HG03460 (cell line): ENCODE data around the gene C20orf144.

Experiments used
- ATAC-seq: cut with Tn5 transposase; IDR thresholded peaks from one replicate; pipeline ENCODE4 v1.9.1; 2021; ENCODE audit not compliant: unreplicated experiment

The C20orf144 gene

DNA sequence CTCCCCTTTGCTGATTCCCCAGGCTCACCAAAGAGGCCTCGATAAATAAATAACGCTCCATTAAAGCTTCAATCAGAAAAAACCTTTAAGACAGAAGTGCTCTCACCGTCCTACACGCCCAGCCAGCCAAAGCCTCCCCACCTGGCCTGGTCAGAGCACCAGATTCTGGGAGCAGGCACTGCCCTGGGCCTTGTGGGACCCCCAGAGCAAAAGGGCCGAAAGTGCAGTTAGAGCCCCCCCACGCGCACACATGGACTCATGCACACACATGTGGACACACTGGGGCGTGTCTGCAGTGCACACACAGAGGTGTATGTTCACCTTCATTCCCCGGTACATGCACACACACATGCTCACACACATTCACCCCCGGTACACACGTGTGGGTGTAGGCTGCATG, 14.0 kb downstream of the C20orf144 start:
- no peak for ATAC-seq

- ATAC-seq, result no peak
Observed at GRCh38 chr20:33676652-33677645, 14.8 kb downstream of the C20orf144 start.

GRCh38 chr20:33677991-33678702, 16.0 kb downstream of the C20orf144 start:
- no peak for ATAC-seq

DNA sequence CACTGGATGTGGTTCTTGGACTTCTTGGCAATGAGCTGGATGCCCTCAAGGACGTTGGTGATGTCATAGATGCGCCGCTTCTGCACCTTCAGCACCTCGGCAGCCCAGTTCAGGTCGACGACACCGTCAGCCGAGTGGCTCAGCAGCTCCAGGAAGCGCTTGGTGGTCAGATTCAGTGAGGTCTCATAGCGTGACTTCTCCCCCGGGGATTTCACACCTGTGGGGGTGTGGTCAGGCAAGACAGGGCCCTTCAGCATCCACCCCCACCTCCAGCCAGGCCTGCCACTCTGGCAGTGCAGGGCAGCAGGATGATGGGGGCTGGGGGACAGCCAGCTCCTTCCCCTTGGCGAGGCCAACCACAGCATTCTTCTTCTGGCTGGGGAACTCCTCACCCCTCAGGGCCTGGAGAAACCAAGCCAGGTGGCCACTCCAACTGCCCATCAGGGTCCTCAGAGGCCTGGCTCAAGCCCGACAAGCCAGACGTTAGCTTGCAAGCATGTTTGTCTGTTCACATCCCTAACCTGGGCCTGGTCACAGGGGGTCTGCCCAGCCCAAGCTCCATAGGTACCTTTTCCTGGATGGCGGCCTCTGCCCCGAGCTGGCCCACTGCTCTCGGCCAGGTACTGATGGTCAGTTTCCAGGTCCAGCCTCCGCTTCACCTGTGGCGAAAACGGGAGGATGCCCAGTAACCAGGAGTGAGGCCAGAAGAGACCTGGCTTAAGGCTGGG, 17.8 kb downstream of the C20orf144 start:
- peak; percentile 64 for ATAC-seq

DNA sequence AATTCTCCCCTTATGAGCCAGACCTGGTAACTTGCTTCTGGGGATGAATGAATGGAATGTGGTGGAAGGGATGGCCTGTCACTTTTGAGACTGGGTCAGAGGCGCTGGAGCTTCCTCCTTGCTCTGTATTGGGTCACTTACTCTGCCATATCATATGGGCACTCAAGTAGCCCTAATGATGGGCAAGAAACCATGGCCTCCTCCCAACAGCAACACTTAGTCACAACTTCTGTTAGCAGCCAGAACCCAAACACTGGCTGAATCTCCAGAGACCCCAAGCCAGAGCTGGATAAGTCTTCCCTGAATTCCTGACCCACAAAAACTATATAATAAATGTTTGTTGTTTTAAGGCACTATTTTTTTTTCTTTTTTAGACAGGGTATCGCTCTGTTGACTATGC, 18.6 kb downstream of the C20orf144 start:
- ATAC-seq, result no peak

DNA sequence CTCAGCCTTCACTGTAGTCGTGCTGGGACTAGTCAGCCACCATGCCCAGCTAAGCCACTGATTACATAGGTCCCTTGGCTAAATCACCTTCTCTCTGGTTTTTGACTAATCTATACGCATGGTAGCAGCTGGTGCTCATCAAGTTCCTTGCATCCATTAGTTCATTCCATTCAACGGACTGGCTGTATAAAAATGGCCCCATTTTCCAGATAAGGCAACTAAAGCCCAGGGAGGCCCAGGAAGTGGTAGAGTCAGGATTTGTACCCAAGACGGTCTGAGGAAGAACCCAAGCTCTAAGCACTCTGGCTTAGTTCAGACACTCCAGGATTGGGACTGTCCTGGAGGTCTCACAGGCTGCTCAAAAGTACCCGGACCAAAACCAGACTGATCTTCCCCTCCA, 19.2 kb downstream of the C20orf144 start:
- no peak for ATAC-seq

- ATAC-seq, result no peak
Observed at GRCh38 chr20:33681728-33682353, 19.7 kb downstream of the C20orf144 start.

- no peak for ATAC-seq
Observed at GRCh38 chr20:33684533-33685327, 22.6 kb downstream of the C20orf144 start.

DNA sequence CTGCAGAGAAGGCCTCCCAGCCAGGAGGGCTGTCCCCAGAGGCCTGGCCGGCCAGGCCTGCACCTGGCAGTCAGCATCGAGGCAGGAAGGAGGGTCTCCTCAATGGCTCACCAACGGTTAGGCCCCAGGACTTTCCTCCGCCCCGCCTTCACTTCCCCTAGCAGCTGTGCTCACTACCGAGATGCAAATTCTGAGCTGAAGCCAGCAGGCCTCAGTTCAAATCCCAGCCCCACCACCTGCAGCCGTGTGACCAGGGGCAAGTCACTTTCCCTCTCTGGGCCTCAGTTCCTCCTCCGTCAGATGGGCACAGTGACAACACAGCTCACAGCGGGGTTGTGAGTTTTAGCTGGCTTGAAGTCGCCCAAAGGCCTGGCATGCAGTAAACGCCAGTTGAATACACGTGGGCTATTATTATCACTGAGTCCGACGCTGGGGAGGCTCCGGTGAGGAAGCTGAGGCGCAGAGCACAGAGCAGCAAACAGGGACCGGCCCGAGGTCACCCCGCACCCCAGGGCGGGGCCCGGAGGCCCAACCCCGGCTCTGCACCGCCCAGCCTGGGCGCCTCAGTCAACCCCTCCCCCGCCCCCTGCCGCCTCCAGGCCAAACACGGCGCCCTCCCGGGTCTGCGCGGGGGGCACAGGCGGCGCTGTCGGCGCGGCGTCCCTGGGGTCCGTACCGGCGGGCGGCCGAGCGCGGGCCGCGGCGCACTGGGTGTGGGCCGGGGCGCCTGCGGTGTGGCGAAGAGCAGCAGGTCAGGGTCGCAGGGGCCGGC, 23.4 kb downstream of the C20orf144 start:
- peak; percentile 43 for ATAC-seq

- peak; percentile 78 for ATAC-seq
Observed at GRCh38 chr20:33686100-33686983, 24.2 kb downstream of the C20orf144 start, which contains the start of gene E2F1. TSS of gene E2F1 (minus strand) at chr20:33686385. CDS start at chr20:33686264, 121 bp downstream.

DNA sequence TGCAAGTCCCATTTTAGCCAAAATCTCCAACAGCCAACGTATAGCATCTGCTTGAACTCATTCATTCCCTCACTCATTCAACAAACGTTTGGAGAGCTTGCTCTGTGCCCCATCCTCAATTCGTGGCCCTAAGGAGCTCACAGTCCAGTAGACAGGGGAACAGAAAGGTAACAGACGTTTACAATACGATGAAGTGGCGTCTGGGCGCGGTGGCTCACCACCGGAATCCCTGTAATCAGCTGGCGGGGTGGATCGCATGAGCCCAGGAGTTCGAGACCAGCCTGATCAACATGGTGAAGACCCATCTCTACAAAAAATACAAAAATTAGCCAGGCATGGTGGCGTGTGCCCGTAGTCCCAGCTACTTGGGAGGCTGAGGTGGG, 24.8 kb downstream of the C20orf144 start:
- ATAC-seq, result no peak

GRCh38 chr20:33687370-33687915, 25.3 kb downstream of the C20orf144 start:
- ATAC-seq, result no peak

- no peak for ATAC-seq
Observed at GRCh38 chr20:33687993-33688937, 26.1 kb downstream of the C20orf144 start.

DNA sequence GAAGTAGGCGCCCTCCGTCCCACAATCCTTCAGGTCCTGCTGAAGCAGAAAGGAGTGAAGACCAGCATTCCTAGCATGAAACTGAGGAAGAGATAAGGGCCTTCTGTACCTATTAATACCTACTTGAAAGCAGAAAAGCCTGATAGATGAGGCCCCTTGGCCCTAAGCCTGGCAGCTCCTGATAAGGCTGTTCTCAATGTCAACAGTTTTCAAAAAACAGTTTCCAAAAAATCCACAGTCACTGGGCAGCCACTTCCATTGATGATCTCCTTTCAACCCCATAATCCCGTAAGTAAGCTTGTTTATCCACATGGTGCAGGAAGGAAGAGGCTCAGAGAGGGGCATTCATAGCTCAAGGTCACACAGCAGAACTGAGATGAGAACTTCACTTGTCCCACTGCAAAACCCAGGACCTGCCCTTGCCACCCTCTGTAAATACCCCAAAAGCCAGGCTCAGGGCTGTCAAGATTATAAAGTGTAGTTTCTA, 26.9 kb downstream of the C20orf144 start:
- no peak for ATAC-seq

DNA sequence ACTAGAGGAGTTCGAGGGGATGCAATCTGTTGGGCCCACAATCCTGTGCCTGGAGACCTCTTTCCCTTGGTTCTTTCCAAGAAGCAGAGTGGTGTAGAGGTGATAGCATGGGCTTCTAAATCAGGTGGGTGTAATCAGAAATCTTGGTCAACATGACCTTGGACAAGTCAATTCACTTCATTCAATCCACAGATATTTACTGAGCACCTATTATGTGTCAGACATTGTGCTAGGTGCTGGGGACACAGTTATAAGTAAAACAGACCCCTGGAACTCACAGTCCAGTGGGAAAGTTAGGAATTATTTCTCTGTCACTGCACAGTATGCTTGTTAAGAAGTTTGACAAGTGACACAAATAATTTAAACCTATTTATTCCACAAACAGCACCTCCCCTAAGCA, 27.4 kb downstream of the C20orf144 start:
- ATAC-seq, result no peak

GRCh38 chr20:33689973-33690372, 27.8 kb downstream of the C20orf144 start:
- ATAC-seq, result no peak

- ATAC-seq, result no peak
Observed at GRCh38 chr20:33693289-33693688, 31.2 kb downstream of the C20orf144 start.
